Type B pancreatic cell (in vitro differentiated cells): ENCODE data around the gene CYLD. TPM values are rescaled to one million over a fixed set of nuclear protein-coding genes. Genes with fewer than 3 reads are reported as not detected.

Experiments used
- DNase-seq: peaks from one replicate; pipeline ENCODE4 v3.0.0; 2021; ENCODE audit warnings: mixed read lengths; ENCODE audit not compliant: unreplicated experiment; ENCODE audit errors: extremely low spot score
- H3K27ac Mint-ChIP-seq: 2 replicates; pipeline ENCODE4 v1.8.0; 2021; ENCODE audit warnings: mild to moderate bottlenecking, mixed read lengths
- H3K27me3 Mint-ChIP-seq: 2 replicates; pipeline ENCODE4 v1.8.0; 2021; ENCODE audit warnings: mixed read lengths
- H3K36me3 Mint-ChIP-seq: 2 replicates; pipeline ENCODE4 v1.8.0; 2021; ENCODE audit warnings: mixed read lengths
- H3K4me1 Mint-ChIP-seq: one replicate; pipeline ENCODE4 v1.8.0; 2021; ENCODE audit warnings: mixed read lengths; ENCODE audit not compliant: unreplicated experiment
- H3K4me3 Mint-ChIP-seq: 2 replicates; pipeline ENCODE4 v1.8.0; 2021; ENCODE audit warnings: mild to moderate bottlenecking, mixed read lengths
- H3K9me3 Mint-ChIP-seq: 2 replicates; pipeline ENCODE4 v1.8.0; 2021; ENCODE audit warnings: mixed read lengths
- total RNA-seq: library from RNA; stranded (reverse); gene quantifications from 2 replicates; pipeline ENCODE4 v1.2.1, GENCODE V29; 2021; ENCODE audit warnings: low replicate concordance
- TF ChIP-seq, protein P1 (sequence below): fragments of 200-600 bp; sonication (generic); conservative IDR thresholded peaks from 2 replicates; pipeline ENCODE4 v1.5.0; 2021; ENCODE audit warnings: antibody characterized with exemption, mild to moderate bottlenecking

The CYLD gene
- total RNA-seq, 1 donor from 2014 or later = 24.9 TPM

GRCh38 chr16:50737420-50737959 lies 4.4 kb upstream of the CYLD start:
- peaks cover 29% of the 10 kb centered on the region for H3K27me3 Mint-ChIP-seq
- H3K9me3 Mint-ChIP-seq = peaks cover 6% of the 10 kb centered on the region
- H3K36me3 Mint-ChIP-seq = no peaks in the 10 kb centered on the region
- TF ChIP-seq, protein P1, sequence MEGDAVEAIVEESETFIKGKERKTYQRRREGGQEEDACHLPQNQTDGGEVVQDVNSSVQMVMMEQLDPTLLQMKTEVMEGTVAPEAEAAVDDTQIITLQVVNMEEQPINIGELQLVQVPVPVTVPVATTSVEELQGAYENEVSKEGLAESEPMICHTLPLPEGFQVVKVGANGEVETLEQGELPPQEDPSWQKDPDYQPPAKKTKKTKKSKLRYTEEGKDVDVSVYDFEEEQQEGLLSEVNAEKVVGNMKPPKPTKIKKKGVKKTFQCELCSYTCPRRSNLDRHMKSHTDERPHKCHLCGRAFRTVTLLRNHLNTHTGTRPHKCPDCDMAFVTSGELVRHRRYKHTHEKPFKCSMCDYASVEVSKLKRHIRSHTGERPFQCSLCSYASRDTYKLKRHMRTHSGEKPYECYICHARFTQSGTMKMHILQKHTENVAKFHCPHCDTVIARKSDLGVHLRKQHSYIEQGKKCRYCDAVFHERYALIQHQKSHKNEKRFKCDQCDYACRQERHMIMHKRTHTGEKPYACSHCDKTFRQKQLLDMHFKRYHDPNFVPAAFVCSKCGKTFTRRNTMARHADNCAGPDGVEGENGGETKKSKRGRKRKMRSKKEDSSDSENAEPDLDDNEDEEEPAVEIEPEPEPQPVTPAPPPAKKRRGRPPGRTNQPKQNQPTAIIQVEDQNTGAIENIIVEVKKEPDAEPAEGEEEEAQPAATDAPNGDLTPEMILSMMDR = no peak
- peak overlapping the region; percentile 13 for H3K27ac Mint-ChIP-seq
- DNase-seq = no peak
- no peak overlapping the region for H3K4me3 Mint-ChIP-seq
- peaks cover 16% of the 10 kb centered on the region for H3K4me1 Mint-ChIP-seq

- Mint-ChIP-seq H3K27ac (no peak overlapping the region), H3K4me1 (peaks cover 16% of the 10 kb centered on the region), H3K4me3 (no peak overlapping the region), H3K27me3 (peaks cover 29% of the 10 kb centered on the region), H3K36me3 (no peaks in the 10 kb centered on the region), H3K9me3 (peaks cover 6% of the 10 kb centered on the region)
- DNase-seq = no peak
- TF ChIP-seq, protein P1 = no peak
These were observed 2.9 kb upstream of the CYLD start for GRCh38 chr16:50739031-50739430.

- Mint-ChIP-seq H3K36me3 (no peaks in the 10 kb centered on the region), H3K4me3 (no peak overlapping the region), H3K9me3 (no peaks in the 10 kb centered on the region), H3K27ac (no peak overlapping the region), H3K27me3 (peaks cover 19% of the 10 kb centered on the region), H3K4me1 (peaks cover 16% of the 10 kb centered on the region)
- DNase-seq = no peak
- TF ChIP-seq, protein P1 = no peak
These were observed 1.1 kb upstream of the CYLD start for GRCh38 chr16:50740736-50741135.

- peaks cover 16% of the 10 kb centered on the region for H3K4me1 Mint-ChIP-seq
- H3K36me3 Mint-ChIP-seq = no peaks in the 10 kb centered on the region
- TF ChIP-seq, protein P1 = no peak
- no peaks in the 10 kb centered on the region for H3K9me3 Mint-ChIP-seq
- H3K27ac Mint-ChIP-seq = peak overlapping the region; percentile 93
- H3K27me3 Mint-ChIP-seq = peaks cover 18% of the 10 kb centered on the region
- peak overlapping the region; percentile 87 for H3K4me3 Mint-ChIP-seq
- no peak for DNase-seq
These were observed 583 bp upstream of the CYLD start for GRCh38 chr16:50741225-50741780.

- H3K4me1 Mint-ChIP-seq = peaks cover 14% of the 10 kb centered on the region
- H3K36me3 Mint-ChIP-seq = no peaks in the 10 kb centered on the region
- H3K27ac Mint-ChIP-seq = peak overlapping the region; percentile 67
- TF ChIP-seq, protein P1 = no peak
- H3K4me3 Mint-ChIP-seq = peak overlapping the region; percentile 91
- no peaks in the 10 kb centered on the region for H3K9me3 Mint-ChIP-seq
- no peak for DNase-seq
- H3K27me3 Mint-ChIP-seq = peaks cover 8% of the 10 kb centered on the region
These were observed 802 bp downstream of the CYLD start for GRCh38 chr16:50742576-50743200.
